K562 treated with DMSO at 1 percent for 48 hours (cell line): Measurements from ENCODE around the gene AIMP1. TPM values are rescaled to one million over a fixed set of nuclear protein-coding genes. Genes with fewer than 3 reads are reported as not detected.

Experiments
- total RNA-seq: library from RNA; unstranded; fragments of 300-600 nt; gene quantifications from 2 replicates; pipeline ENCODE4 v1.2.3, GENCODE V29; 2022; ENCODE audit warnings: low replicate concordance; ENCODE audit errors: extremely low read depth

Gene AIMP1
- not detected in 2 replicates for total RNA-seq

GRCh38 chr4:106315968-106316772 is at the start of gene AIMP1, which contains the start of gene TBCK:
Gene AIMP1 (plus strand): TSS chr4:106316550. CDS start chr4:106325010, 8,460 bp downstream.
Gene TBCK (minus strand): TSS chr4:106316209. CDS start chr4:106308960, 7,249 bp downstream.

GRCh38 chr4:106368678-106369077 is 52.3 kb downstream of the AIMP1 start, which contains the start of gene GIMD1:
Gene GIMD1 (minus strand): TSS chr4:106368778. CDS start chr4:106367435, 1,343 bp downstream.

Other genes with a start within 250 kb of the AIMP1 start
- not detected in 2 replicates for gene TBCK, start 341 bp upstream of the AIMP1 start, total RNA-seq
- not detected in 2 replicates for gene GIMD1, start 52.2 kb downstream of the AIMP1 start, total RNA-seq